Neural crest cell (in vitro differentiated cells): ENCODE data around the gene GIPC3. TPM values are rescaled to one million over a fixed set of nuclear protein-coding genes. Genes with fewer than 3 reads are reported as not detected.
"Not testable (repeated sequence)": the region's sequence is repeated elsewhere in the genome, so short reads cannot be mapped to it uniquely, and the experiment has no call there.

ENCODE experiments used
- DNase-seq: peaks from one replicate; pipeline ENCODE4 v3.0.0; 2021; ENCODE audit warnings: low read depth, mixed read lengths, low spot score
- H3K27ac Mint-ChIP-seq: one replicate; pipeline ENCODE4 v1.8.0; 2021; ENCODE audit warnings: mild to moderate bottlenecking, mixed read lengths; ENCODE audit not compliant: unreplicated experiment
- H3K27me3 Mint-ChIP-seq: 2 replicates; pipeline ENCODE4 v1.8.0; 2021; ENCODE audit warnings: low read depth, mild to moderate bottlenecking, mixed read lengths
- H3K36me3 Mint-ChIP-seq: 2 replicates; pipeline ENCODE4 v1.8.0; 2021; ENCODE audit warnings: low read depth, mild to moderate bottlenecking, mixed read lengths
- H3K4me1 Mint-ChIP-seq: 2 replicates; pipeline ENCODE4 v1.8.0; 2021; ENCODE audit warnings: mixed read lengths
- H3K4me3 Mint-ChIP-seq: one replicate; pipeline ENCODE4 v1.8.0; 2021; ENCODE audit warnings: mild to moderate bottlenecking, mixed read lengths
- H3K9me3 Mint-ChIP-seq: 2 replicates; pipeline ENCODE4 v1.8.0; 2021; ENCODE audit warnings: mixed read lengths
- total RNA-seq: library from RNA; stranded (reverse); gene quantifications from 2 replicates; pipeline ENCODE4 v1.2.1, GENCODE V29; 2021
- TF ChIP-seq, protein P1 (sequence below): fragments of 200-600 bp; sonication (generic); conservative IDR thresholded peaks from 2 replicates; pipeline ENCODE4 v1.5.0; 2021; ENCODE audit warnings: antibody characterized with exemption, mild to moderate bottlenecking

Gene GIPC3
- total RNA-seq, 1 donor from 2014 or later: 0.19 TPM

DNA sequence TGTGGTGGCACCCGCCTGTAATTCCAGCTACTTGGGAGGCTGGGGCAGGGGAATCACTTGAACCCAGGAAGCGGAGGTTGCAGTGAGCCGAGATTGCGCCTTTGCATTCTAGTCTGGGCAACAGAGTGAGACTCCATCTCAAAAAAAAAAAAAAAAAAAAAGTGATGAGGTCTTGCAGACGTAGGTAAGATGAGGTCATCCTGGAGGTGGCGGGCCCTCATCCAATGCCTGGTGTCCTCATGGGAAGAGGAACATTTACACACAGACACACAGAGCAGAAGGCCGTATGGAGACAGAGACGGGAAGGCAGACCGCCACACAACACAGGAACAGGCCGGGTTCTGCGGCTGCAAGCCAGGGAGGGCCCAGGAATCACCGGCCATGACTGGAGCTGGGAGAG, 36.9 kb downstream of the GIPC3 start:
- Mint-ChIP-seq H3K4me3 (peak overlapping the region; percentile 59), H3K4me1 (peaks cover 24% of the 10 kb centered on the region), H3K27ac (no peak overlapping the region), H3K36me3 (no peaks in the 10 kb centered on the region), H3K27me3 (no peaks in the 10 kb centered on the region), H3K9me3 (no peaks in the 10 kb centered on the region)
- DNase-seq: no peak
- TF ChIP-seq, protein P1, sequence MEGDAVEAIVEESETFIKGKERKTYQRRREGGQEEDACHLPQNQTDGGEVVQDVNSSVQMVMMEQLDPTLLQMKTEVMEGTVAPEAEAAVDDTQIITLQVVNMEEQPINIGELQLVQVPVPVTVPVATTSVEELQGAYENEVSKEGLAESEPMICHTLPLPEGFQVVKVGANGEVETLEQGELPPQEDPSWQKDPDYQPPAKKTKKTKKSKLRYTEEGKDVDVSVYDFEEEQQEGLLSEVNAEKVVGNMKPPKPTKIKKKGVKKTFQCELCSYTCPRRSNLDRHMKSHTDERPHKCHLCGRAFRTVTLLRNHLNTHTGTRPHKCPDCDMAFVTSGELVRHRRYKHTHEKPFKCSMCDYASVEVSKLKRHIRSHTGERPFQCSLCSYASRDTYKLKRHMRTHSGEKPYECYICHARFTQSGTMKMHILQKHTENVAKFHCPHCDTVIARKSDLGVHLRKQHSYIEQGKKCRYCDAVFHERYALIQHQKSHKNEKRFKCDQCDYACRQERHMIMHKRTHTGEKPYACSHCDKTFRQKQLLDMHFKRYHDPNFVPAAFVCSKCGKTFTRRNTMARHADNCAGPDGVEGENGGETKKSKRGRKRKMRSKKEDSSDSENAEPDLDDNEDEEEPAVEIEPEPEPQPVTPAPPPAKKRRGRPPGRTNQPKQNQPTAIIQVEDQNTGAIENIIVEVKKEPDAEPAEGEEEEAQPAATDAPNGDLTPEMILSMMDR: no peak

DNA sequence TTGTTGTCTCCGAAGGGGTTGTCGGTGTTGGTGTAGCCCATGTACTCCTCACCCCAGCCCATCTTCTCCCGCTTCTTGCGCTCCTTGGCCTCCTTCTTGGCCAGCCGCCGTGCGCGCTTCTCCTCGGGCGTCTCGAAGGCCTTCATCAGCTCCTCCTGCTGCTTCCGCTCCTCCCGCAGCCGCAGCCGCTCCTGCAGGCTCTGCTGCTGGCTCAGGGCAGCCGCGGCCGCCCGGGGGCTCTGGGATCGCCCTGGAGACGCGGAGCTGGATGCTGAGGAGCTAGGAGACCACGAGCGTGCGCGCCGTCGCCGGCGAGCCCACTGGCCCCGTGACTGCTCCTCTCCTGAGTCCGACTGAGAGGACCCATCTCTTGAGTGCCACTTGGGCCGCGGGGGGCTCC, 38.4 kb downstream of the GIPC3 start:
- no peak for DNase-seq
- peaks cover 24% of the 10 kb centered on the region for H3K4me1 Mint-ChIP-seq
- H3K9me3 Mint-ChIP-seq: no peaks in the 10 kb centered on the region
- H3K27ac Mint-ChIP-seq: no peak overlapping the region
- peak overlapping the region; percentile 90 for H3K4me3 Mint-ChIP-seq
- H3K36me3 Mint-ChIP-seq: no peaks in the 10 kb centered on the region
- TF ChIP-seq, protein P1: no peak
- no peaks in the 10 kb centered on the region for H3K27me3 Mint-ChIP-seq

DNA sequence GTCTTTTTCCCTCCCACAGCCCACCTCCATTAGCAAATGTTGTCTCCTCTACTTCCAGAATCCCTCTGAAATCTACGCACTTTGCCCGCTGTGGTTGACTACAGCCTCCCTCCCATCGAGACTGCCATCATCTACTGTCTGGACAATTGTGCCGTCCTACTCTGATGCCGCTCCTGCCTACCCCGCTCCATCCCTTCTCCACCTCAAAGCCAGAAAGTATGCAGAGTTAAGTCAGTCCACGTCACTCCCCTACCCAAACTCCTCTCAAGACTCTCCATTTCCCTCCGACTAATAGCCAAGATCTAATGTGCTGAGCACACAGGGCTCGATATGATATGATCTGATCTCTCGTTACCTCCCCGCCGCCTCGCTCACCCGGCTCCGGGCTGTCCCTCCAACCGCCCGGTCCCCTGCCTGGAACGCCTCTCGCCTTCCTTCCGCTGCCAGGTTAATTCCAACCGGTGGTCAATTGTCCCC, 40.8 kb downstream of the GIPC3 start:
- H3K9me3 Mint-ChIP-seq: no peaks in the 10 kb centered on the region
- H3K4me1 Mint-ChIP-seq: peaks cover 24% of the 10 kb centered on the region
- H3K27ac Mint-ChIP-seq: peak overlapping the region; percentile 100
- TF ChIP-seq, protein P1: no peak
- no peaks in the 10 kb centered on the region for H3K36me3 Mint-ChIP-seq
- H3K27me3 Mint-ChIP-seq: no peaks in the 10 kb centered on the region
- no peak for DNase-seq
- peak overlapping the region; percentile 90 for H3K4me3 Mint-ChIP-seq

DNA sequence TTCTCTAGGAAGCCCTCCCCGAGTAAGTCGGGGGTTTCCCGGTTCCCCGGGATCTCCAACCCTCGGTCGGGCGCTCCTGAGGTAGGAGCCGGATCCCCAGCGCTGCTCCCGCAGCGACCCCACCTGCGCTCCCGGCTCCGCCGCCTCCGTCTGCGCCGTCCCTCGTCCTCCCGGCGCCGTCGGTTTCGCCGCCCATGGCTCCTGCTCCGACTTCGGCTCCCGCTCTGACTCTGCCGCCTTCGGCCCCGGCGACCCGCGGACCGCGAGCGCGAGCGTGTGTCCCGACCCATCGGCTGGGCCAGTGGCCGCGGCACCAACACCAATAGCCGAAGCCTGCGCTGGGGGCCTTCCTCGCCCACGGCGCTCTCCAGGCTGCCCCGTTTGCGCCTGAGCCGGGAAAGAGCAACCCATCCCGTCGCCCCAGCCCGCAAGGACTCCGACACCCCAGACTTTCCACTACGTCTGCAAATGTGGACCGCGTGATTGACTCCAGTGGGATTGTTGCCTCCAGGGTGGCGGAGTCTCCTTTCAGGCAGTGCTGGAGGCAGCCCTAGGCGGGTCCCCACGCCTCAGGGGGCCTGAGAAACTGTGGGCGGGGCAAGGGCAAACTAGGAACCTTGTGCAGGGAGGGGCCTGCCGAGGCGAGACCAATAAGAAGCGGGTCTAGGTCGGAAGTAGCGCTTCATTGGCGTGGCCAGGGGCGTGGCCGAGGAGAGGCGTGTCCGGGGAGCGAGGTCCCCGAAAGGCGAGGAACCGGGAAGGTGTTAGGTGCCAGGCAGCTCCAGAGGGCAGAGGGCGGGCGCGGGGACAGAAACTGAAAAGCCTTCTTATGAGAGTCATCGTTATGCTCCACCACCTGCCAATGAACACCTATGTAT, 41.4 kb downstream of the GIPC3 start, which contains the start of gene CACTIN:
TSS of gene CACTIN (minus strand) at position 318 of the 878 bp plus-strand sequence. CDS start at position 290, 28 bp downstream.
- Mint-ChIP-seq H3K9me3 (no peaks in the 10 kb centered on the region), H3K4me1 (peaks cover 24% of the 10 kb centered on the region), H3K4me3 (peak within 1 kb of the TSS; percentile 90), H3K27me3 (no peaks in the 10 kb centered on the region), H3K36me3 (no peaks in the 10 kb centered on the region), H3K27ac (peak within 1 kb of the TSS; percentile 100)
- TF ChIP-seq, protein P1: no peak
- peak; percentile 96 for DNase-seq

DNA sequence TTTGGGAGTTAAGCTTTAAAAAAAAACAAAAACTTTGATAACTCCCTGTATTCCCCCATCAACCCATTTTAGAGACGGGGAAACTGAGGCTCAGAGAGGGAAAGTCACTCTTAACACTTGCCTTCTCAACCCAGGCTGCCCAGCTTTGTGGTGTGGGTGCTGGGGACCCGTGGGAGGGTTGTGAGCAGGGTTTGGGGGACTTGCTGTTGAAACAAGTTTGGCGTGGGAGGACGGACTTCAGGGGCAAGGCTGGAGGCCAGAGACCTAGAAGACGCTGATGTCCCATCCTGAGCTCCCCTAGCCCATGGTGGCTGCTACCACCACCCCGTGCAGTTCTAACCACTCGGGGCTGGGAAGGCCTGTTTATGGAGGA, 42.1 kb downstream of the GIPC3 start:
- H3K27me3 Mint-ChIP-seq: no peaks in the 10 kb centered on the region
- DNase-seq: no peak
- no peak overlapping the region for H3K27ac Mint-ChIP-seq
- no peaks in the 10 kb centered on the region for H3K9me3 Mint-ChIP-seq
- peaks cover 24% of the 10 kb centered on the region for H3K4me1 Mint-ChIP-seq
- peak overlapping the region; percentile 90 for H3K4me3 Mint-ChIP-seq
- no peaks in the 10 kb centered on the region for H3K36me3 Mint-ChIP-seq
- TF ChIP-seq, protein P1: no peak

DNA sequence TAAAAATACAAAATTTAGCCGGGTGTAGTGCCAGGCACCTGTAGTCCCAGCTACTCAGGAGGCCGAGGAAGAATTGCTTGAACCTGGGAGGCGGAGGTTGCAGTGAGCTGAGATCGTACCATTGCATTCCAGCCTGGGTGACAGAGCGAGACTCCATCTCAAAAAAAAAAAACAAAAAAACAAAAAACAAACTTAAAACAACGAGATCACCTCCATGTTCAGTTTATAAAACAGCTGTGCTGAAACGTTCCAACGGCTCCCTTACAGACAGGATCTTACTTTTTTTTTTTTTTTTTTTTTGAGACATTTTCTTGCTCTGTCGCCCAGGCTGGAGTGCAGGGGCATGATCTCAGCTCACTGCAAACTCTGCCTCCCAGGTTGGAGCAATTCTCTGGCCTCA, 43.5 kb downstream of the GIPC3 start:
- not testable (repeated sequence) for H3K36me3 Mint-ChIP-seq

More for the DNA sequence above, 43.5 kb downstream of the GIPC3 start:
- H3K4me3 Mint-ChIP-seq, H3K9me3 Mint-ChIP-seq, DNase-seq, H3K27me3 Mint-ChIP-seq, H3K27ac Mint-ChIP-seq: not testable (repeated sequence)
- H3K4me1 Mint-ChIP-seq: peaks cover 24% of the 10 kb centered on the region
